ENCODE results near the gene MYH9.

Gene MYH9

DNA sequence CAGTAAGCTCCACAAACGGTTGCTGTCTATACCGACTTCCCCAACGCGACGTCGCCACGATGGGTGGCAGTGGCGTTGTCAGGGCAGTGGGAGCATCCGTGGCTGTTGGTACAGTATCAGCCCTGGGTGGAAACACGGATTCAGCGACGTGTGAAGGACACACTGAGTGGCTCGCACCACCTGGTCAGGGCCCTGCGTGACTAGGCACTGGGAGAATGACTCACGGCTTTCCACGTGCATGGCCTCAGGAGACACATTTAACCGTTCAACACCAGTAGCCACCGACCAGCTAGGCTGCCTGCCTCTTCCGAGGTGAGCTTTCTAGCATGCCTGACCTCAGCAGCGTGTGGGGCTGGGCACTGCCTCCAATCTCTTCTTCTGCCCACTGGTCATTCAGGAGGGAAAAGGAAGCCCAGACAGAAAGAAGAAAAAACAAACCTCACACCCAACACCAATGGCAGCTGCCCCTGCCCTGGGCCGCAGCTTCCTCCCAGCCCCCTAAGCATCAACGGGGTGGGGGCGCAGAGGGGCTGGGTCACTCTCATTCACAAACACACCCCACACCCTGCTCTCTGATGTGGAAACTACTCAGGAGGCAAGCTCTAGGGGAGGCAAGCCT lies 59.0 kb downstream of the MYH9 start:
- no peak for DNase-seq
- H3K36me3 ChIP-seq (replicated peaks; ENCODE audit: insufficient read depth, low read length) = peaks cover 28% of the 10 kb centered on the region
- H3K4me1 ChIP-seq (ENCODE audit: low read length) = peaks cover 42% of the 10 kb centered on the region
- H4K20me1 ChIP-seq (ENCODE audit: insufficient read depth, low read length) = no peaks in the 10 kb centered on the region
- no peak overlapping the region for H2AFZ ChIP-seq (ENCODE audit: low read length)
- H3K9ac ChIP-seq (ENCODE audit: low read length) = no peak overlapping the region
- H3K79me2 ChIP-seq (ENCODE audit: low read length) = peaks cover 91% of the 10 kb centered on the region
- TF ChIP-seq, protein P1, sequence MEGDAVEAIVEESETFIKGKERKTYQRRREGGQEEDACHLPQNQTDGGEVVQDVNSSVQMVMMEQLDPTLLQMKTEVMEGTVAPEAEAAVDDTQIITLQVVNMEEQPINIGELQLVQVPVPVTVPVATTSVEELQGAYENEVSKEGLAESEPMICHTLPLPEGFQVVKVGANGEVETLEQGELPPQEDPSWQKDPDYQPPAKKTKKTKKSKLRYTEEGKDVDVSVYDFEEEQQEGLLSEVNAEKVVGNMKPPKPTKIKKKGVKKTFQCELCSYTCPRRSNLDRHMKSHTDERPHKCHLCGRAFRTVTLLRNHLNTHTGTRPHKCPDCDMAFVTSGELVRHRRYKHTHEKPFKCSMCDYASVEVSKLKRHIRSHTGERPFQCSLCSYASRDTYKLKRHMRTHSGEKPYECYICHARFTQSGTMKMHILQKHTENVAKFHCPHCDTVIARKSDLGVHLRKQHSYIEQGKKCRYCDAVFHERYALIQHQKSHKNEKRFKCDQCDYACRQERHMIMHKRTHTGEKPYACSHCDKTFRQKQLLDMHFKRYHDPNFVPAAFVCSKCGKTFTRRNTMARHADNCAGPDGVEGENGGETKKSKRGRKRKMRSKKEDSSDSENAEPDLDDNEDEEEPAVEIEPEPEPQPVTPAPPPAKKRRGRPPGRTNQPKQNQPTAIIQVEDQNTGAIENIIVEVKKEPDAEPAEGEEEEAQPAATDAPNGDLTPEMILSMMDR (IDR thresholded peaks at IDR 0.05; ENCODE audit: low read length) = no peak
- no peak for TF ChIP-seq EZH2phosphoT487 (IDR thresholded peaks at IDR 0.05; ENCODE audit: low read length)
- TF ChIP-seq EZH2 (optimal IDR thresholded peaks at IDR 0.05; ENCODE audit: low read depth, low read length) = no peak
- H3K4me3 ChIP-seq (ENCODE audit: low read length) = no peak overlapping the region
- no peaks in the 10 kb centered on the region for H3K9me2 ChIP-seq (replicated peaks; ENCODE audit: insufficient read depth, low read length)
- H3K9me3 ChIP-seq (replicated peaks; ENCODE audit: insufficient read depth, low read length) = no peaks in the 10 kb centered on the region
- no peaks in the 10 kb centered on the region for H3K27me3 ChIP-seq (replicated peaks; ENCODE audit: insufficient read depth, low read length)
- no peak overlapping the region for H3K27ac ChIP-seq (ENCODE audit: low read length)
- H3F3A ChIP-seq (ENCODE audit: insufficient read depth, low read length) = peaks cover 32% of the 10 kb centered on the region
- no peak overlapping the region for H3K4me2 ChIP-seq (ENCODE audit: low read depth, low read length)

DNA sequence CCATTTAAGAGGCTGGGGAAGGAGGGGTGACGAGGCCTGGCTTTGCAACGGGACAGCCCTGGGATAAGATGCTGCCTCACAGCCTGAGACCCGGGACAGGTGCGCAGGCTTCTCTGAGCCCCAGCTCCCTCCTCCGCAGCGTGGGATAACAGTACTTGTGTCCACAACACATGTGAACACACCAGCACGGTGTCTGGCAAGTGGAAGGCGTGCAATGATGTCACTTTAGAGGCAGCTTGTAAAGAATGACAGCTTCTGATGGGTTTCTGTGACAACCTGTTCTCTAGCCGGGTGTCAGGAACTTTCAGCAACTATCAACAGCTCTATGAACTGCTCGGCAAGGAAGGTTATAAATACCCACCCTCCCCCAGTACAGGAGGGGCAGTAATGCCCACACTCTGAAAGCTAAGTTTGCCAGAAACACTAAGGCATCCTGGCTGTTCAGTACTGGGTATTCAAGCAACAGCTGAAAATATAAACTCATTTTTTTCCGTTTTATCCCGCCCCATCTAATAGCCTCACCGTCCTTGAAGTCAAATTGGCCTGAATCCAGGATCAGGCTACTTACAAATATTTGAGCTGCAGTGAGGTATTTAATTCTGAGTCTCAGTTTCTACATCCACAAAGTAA lies 59.7 kb downstream of the MYH9 start:
- no peaks in the 10 kb centered on the region for H3K9me3 ChIP-seq (replicated peaks; ENCODE audit: insufficient read depth, low read length)
- H3K9me2 ChIP-seq (replicated peaks; ENCODE audit: insufficient read depth, low read length) = no peaks in the 10 kb centered on the region
- no peak overlapping the region for H3K27ac ChIP-seq (ENCODE audit: low read length)
- H3K4me1 ChIP-seq (ENCODE audit: low read length) = peaks cover 35% of the 10 kb centered on the region
- peaks cover 93% of the 10 kb centered on the region for H3K79me2 ChIP-seq (ENCODE audit: low read length)
- no peak overlapping the region for H3K9ac ChIP-seq (ENCODE audit: low read length)
- no peak overlapping the region for H3K4me3 ChIP-seq (ENCODE audit: low read length)
- H2AFZ ChIP-seq (ENCODE audit: low read length) = no peak overlapping the region
- H3K4me2 ChIP-seq (ENCODE audit: low read depth, low read length) = no peak overlapping the region
- peaks cover 30% of the 10 kb centered on the region for H3K36me3 ChIP-seq (replicated peaks; ENCODE audit: insufficient read depth, low read length)
- no peaks in the 10 kb centered on the region for H4K20me1 ChIP-seq (ENCODE audit: insufficient read depth, low read length)
- no peak for DNase-seq
- peaks cover 25% of the 10 kb centered on the region for H3F3A ChIP-seq (ENCODE audit: insufficient read depth, low read length)
- no peak for TF ChIP-seq EZH2 (optimal IDR thresholded peaks at IDR 0.05; ENCODE audit: low read depth, low read length)
- no peak for TF ChIP-seq EZH2phosphoT487 (IDR thresholded peaks at IDR 0.05; ENCODE audit: low read length)
- TF ChIP-seq, protein P1 (IDR thresholded peaks at IDR 0.05; ENCODE audit: low read length) = no peak
- no peaks in the 10 kb centered on the region for H3K27me3 ChIP-seq (replicated peaks; ENCODE audit: insufficient read depth, low read length)

DNA sequence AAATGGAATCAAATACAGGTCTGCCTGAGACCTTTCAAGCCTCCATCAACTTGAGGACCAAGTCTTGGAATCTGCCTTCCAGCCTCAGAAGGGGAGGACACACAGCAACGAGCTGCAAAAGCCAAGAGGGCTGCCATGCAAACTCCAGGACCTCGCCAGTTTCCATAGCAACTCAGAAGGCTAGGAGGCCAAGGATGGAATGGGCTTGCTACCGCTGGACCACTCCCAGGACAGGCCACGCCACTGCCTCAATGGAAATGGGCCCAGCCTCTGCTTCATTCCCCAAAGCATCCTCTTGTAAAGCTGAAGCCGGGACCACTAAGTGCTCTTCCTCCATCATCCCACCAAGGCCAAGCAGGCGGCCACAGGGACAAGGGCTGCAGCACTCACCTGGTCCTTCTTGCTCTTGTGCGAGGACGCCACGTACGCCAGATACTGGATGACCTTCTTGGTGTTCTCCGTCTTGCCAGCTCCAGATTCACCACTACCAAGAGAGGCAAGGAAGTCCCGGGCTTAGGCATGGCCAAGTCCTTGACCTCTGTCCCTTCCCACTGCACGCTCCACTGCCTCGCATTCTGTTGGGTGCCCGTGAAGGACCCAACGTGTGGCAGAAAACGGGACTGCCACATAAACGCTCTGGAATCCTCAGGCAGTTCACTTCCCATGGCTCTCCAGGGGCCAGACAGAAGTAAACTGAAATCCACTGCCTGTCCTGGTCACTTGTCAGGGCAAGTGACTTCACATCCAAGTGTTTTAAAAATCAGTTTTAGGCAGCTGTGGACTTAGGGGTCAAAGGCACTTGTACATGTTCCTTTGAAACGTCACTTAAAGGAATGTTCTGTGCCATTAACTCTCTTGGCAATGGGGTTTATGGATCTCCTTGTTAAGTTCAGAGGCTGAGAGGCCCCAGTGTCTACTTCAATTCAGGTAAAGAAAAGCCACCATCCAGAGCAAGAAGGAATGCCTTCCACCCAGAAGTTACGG lies 61.3 kb downstream of the MYH9 start:
- H3K4me2 ChIP-seq (ENCODE audit: low read depth, low read length) = no peak overlapping the region
- H3K27me3 ChIP-seq (replicated peaks; ENCODE audit: insufficient read depth, low read length) = no peaks in the 10 kb centered on the region
- H3K27ac ChIP-seq (ENCODE audit: low read length) = no peak overlapping the region
- TF ChIP-seq, protein P1 (IDR thresholded peaks at IDR 0.05; ENCODE audit: low read length) = no peak
- TF ChIP-seq EZH2phosphoT487 (IDR thresholded peaks at IDR 0.05; ENCODE audit: low read length) (no peak), EZH2 (optimal IDR thresholded peaks at IDR 0.05; ENCODE audit: low read depth, low read length) (no peak)
- H3K4me3 ChIP-seq (ENCODE audit: low read length) = no peak overlapping the region
- H3K36me3 ChIP-seq (replicated peaks; ENCODE audit: insufficient read depth, low read length) = peaks cover 42% of the 10 kb centered on the region
- no peak overlapping the region for H2AFZ ChIP-seq (ENCODE audit: low read length)
- no peaks in the 10 kb centered on the region for H3K9me3 ChIP-seq (replicated peaks; ENCODE audit: insufficient read depth, low read length)
- no peak overlapping the region for H3K9ac ChIP-seq (ENCODE audit: low read length)
- H3F3A ChIP-seq (ENCODE audit: insufficient read depth, low read length) = peaks cover 10% of the 10 kb centered on the region
- H3K9me2 ChIP-seq (replicated peaks; ENCODE audit: insufficient read depth, low read length) = no peaks in the 10 kb centered on the region
- DNase-seq = no peak
- peaks cover 19% of the 10 kb centered on the region for H3K4me1 ChIP-seq (ENCODE audit: low read length)
- H4K20me1 ChIP-seq (ENCODE audit: insufficient read depth, low read length) = no peaks in the 10 kb centered on the region
- peaks cover 98% of the 10 kb centered on the region for H3K79me2 ChIP-seq (ENCODE audit: low read length)
